Endodermal cell (in vitro differentiated cells): ENCODE data around the gene PRSS21. TPM values are rescaled to one million over a fixed set of nuclear protein-coding genes. Genes with fewer than 3 reads are reported as not detected.

Experiments
- DNase-seq: peaks from one replicate; pipeline ENCODE4 v3.0.0-alpha.2; 2017
- H3K27ac ChIP-seq: 2 replicates; pipeline ENCODE4 v1.5.1; 2013; ENCODE audit warnings: mild to moderate bottlenecking, low read depth, low read length, moderate library complexity
- H3K27me3 ChIP-seq: 2 replicates; pipeline ENCODE4 v1.6.1; 2013; ENCODE audit warnings: mild to moderate bottlenecking, low read length, moderate library complexity; ENCODE audit not compliant: insufficient read depth, control insufficient read depth, poor library complexity, severe bottlenecking
- H3K36me3 ChIP-seq: 2 replicates; pipeline ENCODE4 v1.7.0; 2013; ENCODE audit warnings: mild to moderate bottlenecking, low read length, moderate library complexity; ENCODE audit not compliant: control insufficient read depth, insufficient read depth
- H3K4me1 ChIP-seq: one replicate; pipeline ENCODE4 v1.7.0; 2013; ENCODE audit warnings: low read length; ENCODE audit not compliant: control insufficient read depth, insufficient read depth
- H3K4me3 ChIP-seq: 2 replicates; pipeline ENCODE4 v1.5.1; 2013; ENCODE audit warnings: mild to moderate bottlenecking, low read length, moderate library complexity
- H3K9ac ChIP-seq: 2 replicates; pipeline ENCODE4 v1.6.1; 2013; ENCODE audit warnings: mild to moderate bottlenecking, low read length, moderate library complexity; ENCODE audit not compliant: poor library complexity, severe bottlenecking; ENCODE audit errors: extremely low read depth
- H3K9me3 ChIP-seq: 2 replicates; pipeline ENCODE4 v1.6.1; 2013; ENCODE audit warnings: mild to moderate bottlenecking, low read length, moderate library complexity; ENCODE audit not compliant: control insufficient read depth
- H3K27ac Mint-ChIP-seq: 2 replicates; pipeline ENCODE4 v1.8.0; 2020; ENCODE audit warnings: mixed read lengths
- H3K27me3 Mint-ChIP-seq: 2 replicates; pipeline ENCODE4 v1.8.0; 2021; ENCODE audit warnings: mild to moderate bottlenecking, mixed read lengths; ENCODE audit not compliant: insufficient read depth
- H3K36me3 Mint-ChIP-seq: 2 replicates; pipeline ENCODE4 v1.8.0; 2020; ENCODE audit warnings: low read depth, mixed read lengths
- H3K4me1 Mint-ChIP-seq: 2 replicates; pipeline ENCODE4 v1.8.0; 2020; ENCODE audit warnings: mixed read lengths
- H3K4me3 Mint-ChIP-seq: 2 replicates; pipeline ENCODE4 v1.8.0; 2020; ENCODE audit warnings: mild to moderate bottlenecking, moderate library complexity, mixed read lengths
- H3K9me3 Mint-ChIP-seq: 2 replicates; pipeline ENCODE4 v1.8.0; 2020; ENCODE audit warnings: mild to moderate bottlenecking, mixed read lengths
- WGBS, 2 experiments: methylation state at CpG; one replicate each; pipeline versions ENCODE4 v1.1.5 to v1.1.7; 2013; ENCODE audit warnings: missing lambda C conversion rate in 2 of 2, mixed read lengths in 1 of 2; ENCODE audit not compliant: insufficient coverage in 1 of 2, insufficient read length in 1 of 2; 5-methylcytosine and 5-hydroxymethylcytosine counted together
- total RNA-seq, 2 donors: library from RNA; stranded (reverse); fragmentation: NEBNext Ultra II Directional in 1 of 2; extraction: Animal tissue kit (Norgen Biotek cat#: 25700) in 1 of 2; gene quantifications; 2 replicates in 1 of 2; 3 replicates in 1 of 2; pipeline ENCODE4 v1.2.1, GENCODE V29; 2021
- TF ChIP-seq, protein P1 (sequence below): fragments of 200-600 bp; sonication (generic); conservative IDR thresholded peaks from 2 replicates; pipeline ENCODE4 v1.5.0; 2021; ENCODE audit warnings: antibody characterized with exemption, mild to moderate bottlenecking

Gene PRSS21
- total RNA-seq, 2 donors from 2014 or later = not detected

DNA sequence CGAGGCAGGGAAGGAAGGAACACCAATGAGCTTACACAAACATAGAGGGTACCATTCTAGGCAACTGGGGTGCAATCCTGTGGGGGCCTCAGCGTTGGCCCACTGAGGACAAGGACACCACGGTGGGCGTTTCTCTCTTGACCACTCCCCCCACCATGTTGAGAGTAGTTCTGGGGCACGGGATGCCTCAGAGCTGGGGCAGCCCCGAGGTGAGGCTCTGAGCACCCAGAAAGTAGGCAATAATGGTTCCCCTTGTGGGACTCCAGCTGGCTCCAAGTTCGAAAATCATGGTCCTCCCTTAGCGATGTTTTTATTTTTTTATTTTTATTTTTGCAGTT lies 5.1 kb downstream of the PRSS21 start:
- H3K27me3 ChIP-seq = no peaks in the 10 kb centered on the region
- no peaks in the 10 kb centered on the region for H3K4me1 Mint-ChIP-seq

DNA sequence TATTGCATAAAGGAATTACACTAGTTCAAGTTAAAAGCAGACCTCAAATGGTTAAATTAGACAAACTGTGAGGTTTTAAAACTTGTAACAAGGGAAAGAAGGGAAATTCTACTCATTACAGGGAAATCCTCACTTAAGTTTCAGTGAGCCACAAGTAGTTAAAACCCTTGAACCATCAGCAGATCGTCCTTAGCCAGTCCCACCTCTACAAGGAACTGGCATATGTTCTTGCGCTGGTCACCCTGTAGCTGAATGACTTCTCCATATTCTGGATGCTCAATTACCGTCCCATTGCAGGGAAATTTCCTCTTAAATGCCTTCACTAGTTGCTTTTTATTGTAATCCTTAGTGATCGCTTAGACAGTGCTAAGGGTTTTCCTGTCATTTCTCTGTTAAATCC lies 5.5 kb downstream of the PRSS21 start:
- TF ChIP-seq, protein P1, sequence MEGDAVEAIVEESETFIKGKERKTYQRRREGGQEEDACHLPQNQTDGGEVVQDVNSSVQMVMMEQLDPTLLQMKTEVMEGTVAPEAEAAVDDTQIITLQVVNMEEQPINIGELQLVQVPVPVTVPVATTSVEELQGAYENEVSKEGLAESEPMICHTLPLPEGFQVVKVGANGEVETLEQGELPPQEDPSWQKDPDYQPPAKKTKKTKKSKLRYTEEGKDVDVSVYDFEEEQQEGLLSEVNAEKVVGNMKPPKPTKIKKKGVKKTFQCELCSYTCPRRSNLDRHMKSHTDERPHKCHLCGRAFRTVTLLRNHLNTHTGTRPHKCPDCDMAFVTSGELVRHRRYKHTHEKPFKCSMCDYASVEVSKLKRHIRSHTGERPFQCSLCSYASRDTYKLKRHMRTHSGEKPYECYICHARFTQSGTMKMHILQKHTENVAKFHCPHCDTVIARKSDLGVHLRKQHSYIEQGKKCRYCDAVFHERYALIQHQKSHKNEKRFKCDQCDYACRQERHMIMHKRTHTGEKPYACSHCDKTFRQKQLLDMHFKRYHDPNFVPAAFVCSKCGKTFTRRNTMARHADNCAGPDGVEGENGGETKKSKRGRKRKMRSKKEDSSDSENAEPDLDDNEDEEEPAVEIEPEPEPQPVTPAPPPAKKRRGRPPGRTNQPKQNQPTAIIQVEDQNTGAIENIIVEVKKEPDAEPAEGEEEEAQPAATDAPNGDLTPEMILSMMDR = no peak
- H3K4me1 Mint-ChIP-seq = no peaks in the 10 kb centered on the region

More for the DNA sequence above, 5.1 kb downstream of the PRSS21 start:
- H3K4me3 Mint-ChIP-seq = no peak overlapping the region
- WGBS, 2 experiments = 81 to 89% methylated on average over 6 to 8 of the region's 8 CpGs
- H3K27ac Mint-ChIP-seq = no peak overlapping the region
- H3K9me3 Mint-ChIP-seq = no peaks in the 10 kb centered on the region
- no peak overlapping the region for H3K27ac ChIP-seq
- H3K36me3 Mint-ChIP-seq = no peaks in the 10 kb centered on the region
- no peaks in the 10 kb centered on the region for H3K36me3 ChIP-seq
- H3K9me3 ChIP-seq = no peaks in the 10 kb centered on the region
- no peaks in the 10 kb centered on the region for H3K27me3 Mint-ChIP-seq
- no peaks in the 10 kb centered on the region for H3K4me1 ChIP-seq
- peak; percentile 16 for DNase-seq
- no peak overlapping the region for H3K4me3 ChIP-seq
- TF ChIP-seq, protein P1 = no peak
- no peak overlapping the region for H3K9ac ChIP-seq

DNA sequence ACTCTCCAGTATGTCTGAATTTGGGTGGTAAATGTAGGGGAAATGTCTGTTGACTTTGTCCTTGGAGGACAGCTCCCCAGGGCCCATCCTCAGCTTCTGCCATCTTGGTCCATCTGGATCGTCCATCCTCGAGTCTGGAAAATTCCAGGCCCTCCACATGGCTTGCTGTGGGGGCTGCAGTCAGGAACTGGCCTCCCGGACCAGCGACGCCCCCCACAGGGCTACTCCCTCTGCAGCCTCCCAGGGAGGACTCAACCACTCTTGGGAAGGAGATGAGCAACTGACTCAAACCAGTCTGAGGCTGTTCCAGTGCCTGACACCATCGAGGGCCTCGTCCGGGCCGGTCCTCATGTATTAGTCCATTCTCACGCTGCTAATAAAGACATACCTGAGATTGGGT lies 7.6 kb downstream of the PRSS21 start:
- 80 to 91% methylated on average over 3 to 10 of the region's 10 CpGs for WGBS, 2 experiments
- H3K4me3 ChIP-seq = no peak overlapping the region
- no peak overlapping the region for H3K9ac ChIP-seq
- no peaks in the 10 kb centered on the region for H3K36me3 ChIP-seq
- H3K27ac ChIP-seq = no peak overlapping the region
- DNase-seq = peak; percentile 30
- no peaks in the 10 kb centered on the region for H3K9me3 Mint-ChIP-seq
- no peaks in the 10 kb centered on the region for H3K9me3 ChIP-seq
- H3K4me3 Mint-ChIP-seq = no peak overlapping the region
- no peaks in the 10 kb centered on the region for H3K4me1 Mint-ChIP-seq
- H3K36me3 Mint-ChIP-seq = no peaks in the 10 kb centered on the region
- no peaks in the 10 kb centered on the region for H3K4me1 ChIP-seq
- TF ChIP-seq, protein P1 = no peak
- no peak overlapping the region for H3K27ac Mint-ChIP-seq
- no peaks in the 10 kb centered on the region for H3K27me3 ChIP-seq
- no peaks in the 10 kb centered on the region for H3K27me3 Mint-ChIP-seq

More for the DNA sequence above, 5.5 kb downstream of the PRSS21 start:
- H3K9me3 ChIP-seq = no peaks in the 10 kb centered on the region
- no peak overlapping the region for H3K27ac ChIP-seq
- no peaks in the 10 kb centered on the region for H3K9me3 Mint-ChIP-seq
- no peaks in the 10 kb centered on the region for H3K27me3 ChIP-seq
- H3K27me3 Mint-ChIP-seq = no peaks in the 10 kb centered on the region
- no peak for DNase-seq
- no peaks in the 10 kb centered on the region for H3K36me3 Mint-ChIP-seq
- no peaks in the 10 kb centered on the region for H3K36me3 ChIP-seq
- H3K4me3 ChIP-seq = no peak overlapping the region
- H3K4me1 ChIP-seq = no peaks in the 10 kb centered on the region
- no peak overlapping the region for H3K9ac ChIP-seq
- no peak overlapping the region for H3K27ac Mint-ChIP-seq
- WGBS, 2 experiments = 88 to 91% methylated on average over 4 of the region's 4 CpGs
- no peak overlapping the region for H3K4me3 Mint-ChIP-seq
